Esophagus muscularis mucosa (tissue), 4 donors: Measurements from ENCODE around the gene GNA12. TPM values are rescaled to one million over a fixed set of nuclear protein-coding genes. Genes with fewer than 3 reads are reported as not detected.
"Not testable (repeated sequence)": the region's sequence is repeated elsewhere in the genome, so short reads cannot be mapped to it uniquely, and the experiment has no call there.

Experiments
- DNase-seq: peaks from one replicate; pipeline ENCODE4 v3.0.0-alpha.2; 2017; ENCODE audit errors: extremely low spot score
- H3K27ac ChIP-seq, 4 donors: fragments of 200-600 bp; sonication (generic); replicated peaks in 1 of 4; 1 replicate in 3 of 4; 2 replicates in 1 of 4; pipeline ENCODE4 v1.5.1; 2016 to 2019; ENCODE audit warnings: mild to moderate bottlenecking in 1 of 4
- H3K27me3 ChIP-seq, 4 donors: fragments of 200-600 bp; sonication (generic); one replicate each; pipeline versions ENCODE4 v1.5.1 to v1.6.0; 2016 to 2019
- H3K36me3 ChIP-seq, 4 donors: fragments of 200-600 bp; sonication (generic); one replicate each; pipeline ENCODE4 v1.5.1; 2016 to 2019
- H3K4me1 ChIP-seq, 4 donors: fragments of 200-600 bp; sonication (generic); one replicate each; pipeline ENCODE4 v1.5.1; 2016 to 2019
- H3K4me3 ChIP-seq, 4 donors: fragments of 200-600 bp; sonication (generic); 1 replicate in 2 of 4; 2 replicates in 2 of 4; pipeline ENCODE4 v1.5.1; 2016 to 2019; ENCODE audit warnings: mild to moderate bottlenecking in 4 of 4, moderate library complexity in 1 of 4
- H3K9me3 ChIP-seq, 4 donors: fragments of 200-600 bp; sonication (generic); 1 replicate in 3 of 4; 2 replicates in 1 of 4; pipeline ENCODE4 v1.5.1; 2016 to 2019
- EP300 ChIP-seq: sonication (generic); formaldehyde crosslinking; IDR thresholded peaks from one replicate; pipeline ENCODE4 v1.6.1; 2017; ENCODE audit warnings: antibody characterized with exemption
- POLR2A ChIP-seq: fragments of 450-650 bp; IDR thresholded peaks from one replicate; pipeline ENCODE4 v1.6.1; 2017; ENCODE audit warnings: antibody characterized with exemption, moderate library complexity, mild to moderate bottlenecking, low read depth
- POLR2AphosphoS5 ChIP-seq, 2 donors: sonication (generic); formaldehyde crosslinking; IDR thresholded peaks; one replicate each; pipeline ENCODE4 v1.6.1; 2017; ENCODE audit warnings: antibody characterized with exemption in 2 of 2
- WGBS: methylation state at CpG from one replicate; pipeline ENCODE4 v1.1.5; 2018; 5-methylcytosine and 5-hydroxymethylcytosine counted together
- intact Hi-C: fragments of 100-400 bp; cut with DNase I; formaldehyde crosslinking; loops from one replicate; pipeline ENCODE4 v1.15.1; 2023
- total RNA-seq, 4 donors: library from RNA; depleted of rRNA; stranded (reverse); fragments of >200 nt; gene quantifications; one replicate each; pipeline versions ENCODE4 v1.1.0 to v1.2.1, GENCODE V29; 2016
- TF ChIP-seq, protein P1 (sequence below), 3 experiments: fragments of 200-600 bp in 2 of 3; fragments of 450-650 bp in 1 of 3; sonication (generic) in 2 of 3; IDR thresholded peaks; one replicate each; pipeline ENCODE4 v1.5.1; 2017 to 2019; ENCODE audit warnings: antibody characterized with exemption in 3 of 3, mild to moderate bottlenecking in 2 of 3, moderate library complexity in 1 of 3

The GNA12 gene
- total RNA-seq, 4 donors from 2014 or later = 25.3 to 61.8 (median 38.9) TPM

DNA sequence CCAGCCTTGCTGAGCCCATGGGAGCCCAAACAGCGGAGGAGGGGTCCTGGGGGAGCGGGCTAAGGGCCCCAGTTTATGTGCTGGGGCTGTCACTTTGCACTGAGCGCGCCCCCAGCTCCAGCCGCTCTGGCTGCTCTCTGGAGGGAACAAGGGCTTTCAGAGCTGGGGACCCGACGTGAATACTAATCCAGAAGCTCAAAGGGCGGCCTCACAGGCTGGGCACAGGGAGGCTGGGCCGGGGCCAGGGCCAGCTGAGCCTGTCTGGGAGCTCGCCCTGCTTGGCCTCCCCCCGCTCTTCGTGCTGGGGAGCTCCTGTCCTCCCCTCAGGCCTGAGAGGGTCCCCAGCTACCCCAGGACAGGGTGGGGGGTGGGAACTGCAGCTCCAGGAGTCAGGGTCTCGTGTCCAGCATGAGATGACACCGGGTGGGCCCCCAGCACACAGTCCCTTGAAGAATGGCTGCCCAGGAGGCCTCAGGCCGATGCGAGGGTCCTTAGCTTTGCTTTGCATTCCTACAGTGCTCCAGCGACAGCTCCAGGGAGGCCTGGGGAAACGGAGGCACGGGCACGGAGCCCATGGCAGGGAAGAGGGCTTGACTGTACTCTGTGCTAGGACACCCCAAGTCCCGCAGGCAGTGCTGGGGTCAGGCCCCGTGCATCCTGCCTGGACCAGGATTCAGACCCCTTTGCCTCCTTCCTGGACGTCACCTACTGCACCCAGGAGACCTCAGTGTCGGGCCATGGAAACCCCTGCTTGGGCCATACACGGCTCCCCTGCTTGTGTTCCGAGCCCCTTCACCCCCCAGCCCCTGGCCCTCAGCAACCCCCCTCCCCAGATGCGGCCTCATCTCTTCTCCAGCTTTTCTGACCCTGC is 161.9 kb downstream of the GNA12 start:
- intact Hi-C loops = loop anchor here (5.0 to 10.0 kb wide), 2 partner anchors 115 to 227 kb away; no protein-coding TSS in a partner anchor
- 86% methylated on average over 6 of the region's 27 CpGs for WGBS
- no peak for TF ChIP-seq POLR2AphosphoS5 (IDR thresholded peaks at IDR 0.05)
- no peak for TF ChIP-seq EP300
- TF ChIP-seq, protein P1, sequence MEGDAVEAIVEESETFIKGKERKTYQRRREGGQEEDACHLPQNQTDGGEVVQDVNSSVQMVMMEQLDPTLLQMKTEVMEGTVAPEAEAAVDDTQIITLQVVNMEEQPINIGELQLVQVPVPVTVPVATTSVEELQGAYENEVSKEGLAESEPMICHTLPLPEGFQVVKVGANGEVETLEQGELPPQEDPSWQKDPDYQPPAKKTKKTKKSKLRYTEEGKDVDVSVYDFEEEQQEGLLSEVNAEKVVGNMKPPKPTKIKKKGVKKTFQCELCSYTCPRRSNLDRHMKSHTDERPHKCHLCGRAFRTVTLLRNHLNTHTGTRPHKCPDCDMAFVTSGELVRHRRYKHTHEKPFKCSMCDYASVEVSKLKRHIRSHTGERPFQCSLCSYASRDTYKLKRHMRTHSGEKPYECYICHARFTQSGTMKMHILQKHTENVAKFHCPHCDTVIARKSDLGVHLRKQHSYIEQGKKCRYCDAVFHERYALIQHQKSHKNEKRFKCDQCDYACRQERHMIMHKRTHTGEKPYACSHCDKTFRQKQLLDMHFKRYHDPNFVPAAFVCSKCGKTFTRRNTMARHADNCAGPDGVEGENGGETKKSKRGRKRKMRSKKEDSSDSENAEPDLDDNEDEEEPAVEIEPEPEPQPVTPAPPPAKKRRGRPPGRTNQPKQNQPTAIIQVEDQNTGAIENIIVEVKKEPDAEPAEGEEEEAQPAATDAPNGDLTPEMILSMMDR (IDR thresholded peaks at IDR 0.05) = no peak
- no peak for TF ChIP-seq POLR2A
- Histone ChIP-seq H3K27me3 (peaks cover 0 to 84% (median 9%) of the 10 kb centered on the region in 4 donors), H3K36me3 (no peaks in the 10 kb centered on the region), H3K4me1 (peaks cover under 1 to 15% (median 8%) of the 10 kb centered on the region in 4 donors), H3K4me3 (no peak overlapping the region), H3K9me3 (peaks cover 0 to 3% (median 0%) of the 10 kb centered on the region in 4 donors), H3K27ac (no peak overlapping the region)
- no peak for DNase-seq

DNA sequence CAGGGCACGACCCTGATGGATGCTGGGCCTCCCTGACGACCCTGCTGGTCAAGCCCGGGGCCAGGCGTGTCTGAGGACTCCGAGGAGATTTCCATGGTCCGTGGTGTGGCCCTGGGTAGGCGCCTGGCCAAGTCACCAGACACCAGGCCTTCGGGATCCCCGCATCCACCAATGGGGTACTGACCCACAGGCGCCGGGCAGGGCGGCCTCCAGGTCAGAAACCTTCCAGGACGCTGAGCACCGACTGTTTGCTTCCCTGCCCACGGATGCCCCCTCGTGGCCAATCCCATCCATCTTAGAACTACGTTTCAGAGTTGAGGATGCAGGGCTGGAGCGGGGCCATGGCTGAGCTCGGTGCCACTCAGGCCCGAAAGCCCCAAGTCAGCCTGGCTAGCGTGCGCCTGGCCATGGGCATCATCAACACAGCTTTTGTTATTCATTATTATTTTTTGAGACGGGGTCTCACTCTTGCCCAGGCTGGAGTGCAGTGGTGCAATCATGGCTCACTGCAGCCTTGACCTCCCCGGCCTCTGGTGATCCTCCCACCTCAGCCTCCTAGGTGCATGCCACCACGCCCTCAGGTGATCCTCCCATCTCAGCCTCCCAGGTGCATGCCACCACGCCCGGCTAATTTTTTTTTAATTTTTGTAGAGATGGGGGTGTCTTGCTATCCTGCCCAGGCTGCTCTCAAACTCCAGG is 163.2 kb downstream of the GNA12 start:
- Histone ChIP-seq H3K36me3 (no peaks in the 10 kb centered on the region), H3K4me3 (no peak overlapping the region), H3K4me1 (peaks cover 0 to 13% (median 8%) of the 10 kb centered on the region in 4 donors), H3K27me3 (peaks cover 0 to 72% (median 2%) of the 10 kb centered on the region in 4 donors), H3K9me3 (peaks cover 0 to 3% (median 0%) of the 10 kb centered on the region in 4 donors), H3K27ac (no peak overlapping the region)
- intact Hi-C loops = loop anchor here (5.0 to 10.0 kb wide), 2 partner anchors 114 to 226 kb away; no protein-coding TSS in a partner anchor
- TF ChIP-seq, protein P1 (IDR thresholded peaks at IDR 0.05) = peak; percentile 59 to 69 (median 60)
- TF ChIP-seq POLR2A (no peak), POLR2AphosphoS5 (IDR thresholded peaks at IDR 0.05) (peak in 1 of 2 donors; percentile 27)
- DNase-seq = no peak
- WGBS = 63% methylated on average over 9 of the region's 27 CpGs

DNA sequence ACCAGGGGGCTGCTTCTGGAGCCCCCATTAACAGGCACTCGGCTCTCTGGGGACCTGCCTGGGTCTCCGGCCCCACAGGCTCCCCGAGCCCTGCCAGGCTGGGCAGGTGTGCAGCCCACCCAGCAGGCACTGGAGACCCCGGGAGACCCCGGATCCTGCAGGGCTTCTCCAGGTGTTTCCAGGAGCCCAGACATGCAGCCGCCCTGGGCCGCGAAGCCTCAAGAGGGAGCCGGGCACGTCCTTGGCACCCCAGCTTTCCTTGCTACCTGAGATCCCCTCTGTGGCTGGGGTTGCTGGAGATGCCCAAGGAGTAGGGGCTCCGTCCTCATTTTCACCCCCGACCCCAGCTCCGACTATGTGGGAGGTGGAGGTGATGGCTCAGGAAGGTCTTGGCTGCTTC is 163.9 kb downstream of the GNA12 start:
- TF ChIP-seq POLR2AphosphoS5 (IDR thresholded peaks at IDR 0.05) = no peak
- TF ChIP-seq, protein P1 (IDR thresholded peaks at IDR 0.05) = no peak
- no peak for TF ChIP-seq POLR2A
- no peak for TF ChIP-seq EP300
- no peaks in the 10 kb centered on the region for H3K36me3 ChIP-seq
- H3K27ac ChIP-seq = no peak overlapping the region
- intact Hi-C loops = loop anchor here (5.0 to 10.0 kb wide), 2 partner anchors 113 to 225 kb away; no protein-coding TSS in a partner anchor
- H3K27me3 ChIP-seq = peaks cover 0 to 65% (median 2%) of the 10 kb centered on the region in 4 donors
- H3K9me3 ChIP-seq = peaks cover 0 to 3% (median 0%) of the 10 kb centered on the region in 4 donors
- peaks cover 0 to 13% (median 8%) of the 10 kb centered on the region in 4 donors for H3K4me1 ChIP-seq
- DNase-seq = no peak
- no peak overlapping the region for H3K4me3 ChIP-seq
- 88% methylated on average over 12 of the region's 13 CpGs for WGBS

DNA sequence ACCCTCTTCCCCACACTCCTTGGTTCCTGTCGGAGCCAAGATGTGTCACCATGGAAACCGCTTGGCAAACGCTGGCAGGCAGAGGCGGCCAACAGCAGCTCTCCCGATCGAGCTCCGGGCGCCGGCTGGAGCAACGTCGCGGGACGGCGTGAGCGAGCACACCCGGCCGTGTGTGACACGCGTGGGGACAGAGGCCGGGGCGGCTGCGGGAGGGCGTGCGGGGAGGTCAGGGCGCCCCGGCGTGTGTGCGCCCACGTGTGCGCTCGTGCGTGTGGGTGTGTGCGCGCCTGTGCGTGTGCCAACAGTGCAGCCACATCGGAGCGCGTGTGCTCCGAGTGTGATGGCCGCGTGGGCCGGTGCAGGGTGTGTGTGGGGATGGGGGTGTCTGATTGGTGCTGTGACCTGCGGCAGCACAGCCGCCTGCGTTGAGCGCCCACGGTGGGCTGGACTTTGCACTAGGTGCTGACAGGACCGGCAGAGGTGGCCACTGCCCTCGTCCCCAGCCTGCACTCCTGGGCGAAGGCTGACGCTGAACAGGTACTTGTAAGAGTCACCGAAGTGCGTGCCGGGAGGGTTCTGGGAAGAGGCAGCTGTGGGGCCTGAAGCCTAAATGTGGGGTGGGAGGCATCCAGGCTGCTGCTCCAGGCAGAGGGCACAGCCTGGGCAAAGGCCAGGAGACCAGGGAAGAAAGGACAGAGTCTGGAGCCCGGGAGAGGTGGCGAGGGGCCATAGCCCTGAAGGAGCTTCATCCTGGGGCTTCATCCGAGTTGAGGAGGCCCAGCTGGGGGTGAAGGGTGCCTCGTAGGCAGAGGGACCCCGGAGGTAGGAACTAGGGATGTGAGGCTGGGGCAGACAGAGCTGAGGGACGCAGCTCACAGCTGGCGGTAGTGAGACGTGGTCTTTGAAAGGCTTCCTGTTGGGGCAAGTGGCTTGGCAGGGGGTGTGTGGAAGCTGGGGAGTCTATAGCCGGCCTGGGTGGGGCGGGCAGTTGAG is 164.7 kb downstream of the GNA12 start:
- not testable (repeated sequence) for H3K36me3 ChIP-seq, DNase-seq, H3K27ac ChIP-seq, H3K4me3 ChIP-seq, H3K9me3 ChIP-seq
- Histone ChIP-seq H3K27me3 (peaks cover 0 to 57% (median 2%) of the 10 kb centered on the region in 4 donors), H3K4me1 (peaks cover 0 to 13% (median 8%) of the 10 kb centered on the region in 4 donors)
- intact Hi-C loops = loop anchor here (5.0 to 10.0 kb wide), 2 partner anchors 112 to 225 kb away; no protein-coding TSS in a partner anchor
- 82% methylated on average over 44 of the region's 64 CpGs for WGBS

DNA sequence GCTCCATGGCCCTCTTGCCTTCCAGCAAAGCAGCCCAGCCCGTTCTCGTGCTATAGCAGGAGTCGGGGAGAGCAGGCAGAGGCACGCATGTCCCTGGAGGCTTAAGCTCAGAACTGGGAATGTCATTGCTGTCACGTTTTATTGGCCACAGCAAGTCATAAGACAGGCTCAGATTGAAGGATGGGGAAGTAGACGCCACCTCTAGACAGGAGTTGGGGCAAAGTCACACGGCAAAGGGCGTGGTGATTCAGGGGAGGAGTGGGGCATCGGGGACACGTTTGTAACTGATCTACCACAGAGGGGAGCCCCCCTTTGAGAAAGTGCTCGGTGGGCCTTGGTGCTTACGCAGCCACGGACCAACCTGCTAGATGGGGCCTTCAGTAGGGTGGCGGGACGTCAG is 165.7 kb downstream of the GNA12 start:
- H3K4me3 ChIP-seq, H3K36me3 ChIP-seq, intact Hi-C loops, H3K27ac ChIP-seq, DNase-seq, H3K9me3 ChIP-seq: not testable (repeated sequence)
- Histone ChIP-seq H3K27me3 (peaks cover 0 to 47% (median 2%) of the 10 kb centered on the region in 4 donors), H3K4me1 (peaks cover 0 to 13% (median 8%) of the 10 kb centered on the region in 4 donors)
- 87% methylated on average over 15 of the region's 15 CpGs for WGBS
